Activated CD4-positive, alpha-beta T cell treated with anti-CD3 and anti-CD28 coated beads for 1 hour (primary cell): Measurements from ENCODE around the gene NACC2.

Experiments
- DNase-seq: peaks from one replicate; pipeline ENCODE4 v3.0.0-alpha.2; 2020

The NACC2 gene

DNA sequence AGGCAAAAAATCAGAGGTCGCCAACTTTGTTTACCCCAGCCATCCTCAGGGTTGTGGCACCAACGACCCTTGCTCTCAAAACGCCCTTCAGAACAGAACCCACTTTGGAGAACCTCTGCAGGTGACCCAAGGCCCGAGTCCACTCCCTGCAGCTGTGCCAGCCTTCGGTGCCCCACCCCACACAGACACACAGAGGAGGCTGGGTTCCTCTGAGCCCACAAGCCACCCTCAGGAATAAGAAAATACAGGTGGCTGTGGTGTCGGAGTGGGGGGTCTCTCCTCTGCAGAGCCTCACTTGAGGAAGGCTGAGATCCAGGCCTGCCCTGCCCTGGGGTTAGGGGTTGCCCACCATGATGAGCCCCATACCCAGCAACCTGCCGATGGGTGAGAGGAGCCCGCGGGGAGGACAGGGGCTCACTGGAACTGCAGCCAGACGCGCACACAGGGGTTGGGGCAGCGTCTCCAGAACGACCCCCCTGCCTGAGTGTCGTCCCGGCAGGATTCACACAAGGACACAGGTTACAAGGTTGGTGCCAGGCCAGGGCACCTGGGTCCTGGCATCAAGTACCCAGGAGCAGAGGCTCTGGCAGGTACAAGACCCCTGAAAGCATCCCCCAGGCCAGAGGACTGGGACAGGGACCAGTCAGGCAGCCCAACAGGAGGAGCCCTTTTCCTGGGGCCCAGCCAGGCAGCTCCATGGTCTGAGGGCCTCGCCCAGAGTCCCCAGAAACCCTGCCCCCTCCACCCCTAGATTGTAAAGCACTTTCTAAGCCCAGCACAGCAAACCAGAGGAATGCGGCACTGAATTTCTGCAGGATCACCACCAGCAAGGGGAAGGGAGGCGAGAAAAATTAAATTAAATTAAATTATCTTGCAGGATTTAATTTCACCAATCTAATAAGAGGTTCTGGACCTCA is 40.0 kb downstream of the NACC2 start:
- DNase-seq = no peak

GRCh38 chr9:136054146-136054545 is 40.9 kb downstream of the NACC2 start:
- DNase-seq = no peak

DNA sequence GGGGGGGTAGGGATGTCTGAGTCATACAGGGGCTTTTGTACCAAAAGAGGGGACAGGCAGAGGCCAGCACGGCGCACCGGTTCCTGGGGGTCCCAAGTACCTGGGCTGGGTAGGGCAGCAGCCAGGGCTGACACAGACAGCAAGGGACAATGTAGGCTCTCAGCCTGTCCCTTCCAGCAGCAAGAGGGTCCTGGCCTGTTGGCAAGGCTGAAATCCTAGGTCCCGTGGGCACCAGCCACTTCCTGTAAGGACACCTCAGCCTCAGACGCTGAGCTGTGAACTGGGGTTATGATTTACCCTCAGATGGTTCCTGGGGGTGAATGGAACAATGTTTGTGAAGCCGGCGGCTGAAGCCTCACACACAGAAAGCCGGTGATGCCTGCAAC is 41.3 kb downstream of the NACC2 start:
- no peak for DNase-seq

GRCh38 chr9:136052991-136053756 is 41.9 kb downstream of the NACC2 start:
- no peak for DNase-seq

DNA sequence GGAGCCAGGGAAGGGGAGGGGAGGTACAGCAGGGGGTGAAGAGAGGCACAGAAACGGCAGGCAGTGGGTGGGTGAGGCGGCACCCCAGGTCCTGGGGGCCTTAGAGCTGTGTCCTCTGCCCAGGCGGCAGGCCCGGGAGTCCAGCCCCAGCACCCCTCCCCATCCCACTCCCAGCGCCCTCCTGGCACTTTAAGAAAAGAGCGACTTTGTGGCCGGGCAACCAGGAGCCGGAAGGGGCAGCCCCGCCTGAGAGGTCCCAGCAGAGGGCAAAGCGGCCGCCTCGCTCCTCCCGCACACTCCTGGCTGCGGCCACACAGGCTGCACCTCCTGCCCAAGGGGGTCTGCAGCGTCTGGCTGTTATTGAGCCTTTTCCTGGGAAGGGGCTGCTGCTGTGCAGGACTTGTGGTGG is 42.6 kb downstream of the NACC2 start:
- no peak for DNase-seq

DNA sequence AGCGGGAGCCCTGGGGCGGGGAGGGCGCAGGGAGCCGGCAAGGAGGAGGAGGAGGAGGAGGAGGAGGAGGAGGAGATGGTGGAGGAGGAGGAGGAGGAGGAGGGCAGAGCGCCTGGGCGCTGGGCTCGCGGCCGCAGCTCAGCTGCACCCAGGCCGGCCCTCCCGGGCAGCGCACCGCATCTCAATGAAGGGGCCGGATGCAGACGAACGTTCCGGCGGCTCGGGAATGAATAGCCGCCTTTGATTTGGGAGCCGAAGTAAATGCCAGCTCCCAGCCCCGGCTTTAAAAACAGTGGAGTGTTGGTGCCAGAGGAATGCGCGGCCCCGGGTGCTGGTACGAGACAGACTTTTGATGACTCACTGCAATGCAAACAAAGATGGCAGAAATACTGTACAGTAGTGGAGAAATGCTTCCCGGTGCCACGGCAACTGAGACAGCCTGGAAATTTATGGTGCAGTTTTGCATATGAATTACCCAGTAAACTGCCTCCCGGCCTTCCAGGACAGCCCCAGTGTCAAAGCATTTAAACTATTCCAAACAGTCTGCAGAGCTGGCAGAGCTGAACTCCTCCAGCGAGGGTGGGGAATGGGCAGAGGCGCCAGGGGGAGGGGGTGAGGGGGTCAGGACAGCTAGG is 43.1 kb downstream of the NACC2 start:
- no peak for DNase-seq

DNA sequence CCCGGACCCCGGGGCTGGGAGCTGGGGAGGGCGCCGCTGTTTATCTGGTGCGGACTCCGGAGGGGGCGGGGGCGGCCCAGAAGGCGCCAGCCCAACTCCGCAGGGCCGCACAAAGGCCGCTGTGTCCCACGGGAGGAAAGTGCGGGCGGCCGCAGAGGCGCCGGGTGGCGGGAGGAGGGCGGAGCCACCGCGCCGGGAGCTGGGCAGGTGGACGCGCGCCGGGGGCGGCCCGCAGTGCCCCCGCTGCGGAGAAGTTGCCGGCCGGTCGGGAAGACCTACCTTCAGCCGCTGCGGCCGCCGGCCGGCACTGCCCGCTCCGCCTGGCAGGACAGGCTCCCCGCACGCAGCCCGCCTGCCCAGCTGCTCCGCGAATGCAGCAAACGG is 43.6 kb downstream of the NACC2 start:
- DNase-seq = no peak

- no peak for DNase-seq
These were observed 44.2 kb downstream of the NACC2 start for GRCh38 chr9:136050701-136051452.

DNA sequence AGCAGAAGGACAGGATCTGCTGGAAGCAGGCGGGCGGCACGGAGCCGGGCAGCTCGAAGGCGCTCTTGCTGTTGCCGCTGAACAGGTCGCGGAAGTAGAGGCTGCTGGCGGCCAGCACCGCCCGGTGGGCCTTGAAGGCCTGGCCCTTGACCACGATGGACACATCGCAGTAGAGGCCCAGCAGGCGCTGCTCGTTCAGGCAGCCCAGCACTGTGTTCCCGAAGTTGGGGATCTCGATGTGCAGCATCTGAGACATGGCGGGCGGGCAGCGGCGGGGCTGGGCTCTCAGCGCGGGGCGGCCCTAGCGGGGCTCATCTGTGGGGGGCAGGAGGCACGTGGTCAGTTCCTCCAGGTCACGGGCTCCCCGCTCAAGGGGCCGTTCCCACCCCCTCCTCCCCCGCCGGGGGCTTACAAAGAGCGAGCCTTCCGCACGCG is 44.8 kb downstream of the NACC2 start:
- DNase-seq = no peak

- no peak for DNase-seq
These were observed 45.4 kb downstream of the NACC2 start for GRCh38 chr9:136049491-136050265.

- no peak for DNase-seq
These were observed 46.3 kb downstream of the NACC2 start for GRCh38 chr9:136048560-136049411.

DNA sequence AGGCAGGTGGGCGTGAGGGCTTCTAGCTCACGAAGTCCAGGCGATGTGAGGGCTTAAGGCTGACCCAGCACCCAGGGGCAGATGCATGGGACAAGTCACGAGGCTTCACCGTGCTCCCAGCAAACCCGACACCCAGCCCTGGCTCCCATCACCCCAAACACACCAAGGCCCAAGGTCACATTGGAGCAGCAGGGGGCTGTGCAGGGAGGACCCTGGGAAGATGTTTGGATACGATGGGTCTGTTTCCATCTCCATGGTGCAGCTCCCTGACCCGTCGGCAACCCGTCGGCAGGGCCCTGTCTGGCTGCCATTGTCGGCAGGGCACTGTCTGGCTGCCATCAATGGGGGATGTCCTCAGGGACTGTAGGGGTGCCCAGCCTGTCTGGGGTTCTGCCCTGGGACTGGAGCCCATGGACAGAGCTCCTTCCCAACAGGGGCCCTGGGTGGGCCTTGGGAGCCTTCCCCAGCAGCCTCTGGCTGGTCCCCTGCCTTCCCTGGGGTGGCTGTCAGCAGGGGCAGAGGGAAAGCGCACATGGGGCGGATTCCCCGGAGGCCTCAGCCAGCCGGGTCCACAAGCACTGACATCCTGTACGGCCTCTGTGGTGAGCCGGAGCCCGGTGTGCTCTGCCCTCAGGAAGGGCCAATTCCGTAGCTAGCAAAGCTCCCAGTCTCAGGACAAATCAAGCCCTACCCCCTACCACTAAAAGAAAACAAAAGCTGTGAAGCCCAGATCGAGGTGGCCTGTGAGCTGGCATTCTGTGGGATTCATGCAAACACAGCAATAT is 47.1 kb downstream of the NACC2 start:
- no peak for DNase-seq

DNA sequence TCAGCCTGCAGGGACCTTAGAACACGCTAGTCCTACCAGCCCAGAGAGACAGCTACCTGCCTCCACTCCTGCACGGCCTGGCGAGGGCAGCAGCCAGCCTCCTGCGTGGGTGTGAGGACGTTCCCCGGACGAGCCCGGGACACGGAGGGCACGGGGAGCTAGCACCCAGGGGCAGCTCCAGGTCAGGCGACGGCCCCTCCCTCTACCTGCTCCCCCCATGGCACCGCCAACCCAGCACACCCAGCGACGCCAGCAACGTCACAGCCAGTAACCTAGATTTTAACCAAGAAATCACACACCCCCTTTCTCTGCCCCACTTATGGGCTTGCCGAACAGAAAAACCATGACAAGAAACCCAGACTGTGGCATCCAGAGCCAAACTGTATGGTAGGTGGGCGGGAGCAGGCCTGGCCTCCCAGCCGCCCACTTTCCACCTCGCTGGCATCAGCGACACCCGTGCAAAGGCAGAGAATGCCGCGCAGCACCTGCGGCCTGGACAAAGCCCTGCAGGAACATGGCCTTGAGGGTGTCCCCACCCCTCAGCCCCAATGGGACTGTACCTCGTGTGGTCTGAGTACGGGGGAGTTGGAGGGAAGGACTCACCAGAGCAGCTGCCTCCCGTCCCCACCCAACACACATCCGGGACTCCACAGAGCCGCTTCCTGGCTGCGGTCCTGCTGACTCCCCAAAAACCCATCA is 47.9 kb downstream of the NACC2 start:
- DNase-seq = no peak

DNA sequence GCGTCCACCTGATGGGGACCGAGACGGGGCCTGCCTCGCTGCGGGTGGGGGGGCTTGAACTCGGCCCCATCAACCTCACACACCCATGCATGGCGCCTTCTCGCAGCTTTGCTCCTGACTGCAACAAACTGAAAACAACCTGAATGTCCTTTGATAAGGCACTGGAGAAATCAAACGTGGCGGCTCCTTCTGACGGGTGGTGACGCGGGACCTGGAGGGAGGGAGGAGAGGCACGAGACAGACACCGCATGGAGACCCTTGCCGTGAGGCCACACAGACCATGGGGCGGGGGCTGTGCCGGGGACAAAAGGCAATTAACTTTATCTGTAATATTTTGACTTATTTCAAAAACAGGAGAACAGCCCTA is 48.6 kb downstream of the NACC2 start:
- no peak for DNase-seq

DNA sequence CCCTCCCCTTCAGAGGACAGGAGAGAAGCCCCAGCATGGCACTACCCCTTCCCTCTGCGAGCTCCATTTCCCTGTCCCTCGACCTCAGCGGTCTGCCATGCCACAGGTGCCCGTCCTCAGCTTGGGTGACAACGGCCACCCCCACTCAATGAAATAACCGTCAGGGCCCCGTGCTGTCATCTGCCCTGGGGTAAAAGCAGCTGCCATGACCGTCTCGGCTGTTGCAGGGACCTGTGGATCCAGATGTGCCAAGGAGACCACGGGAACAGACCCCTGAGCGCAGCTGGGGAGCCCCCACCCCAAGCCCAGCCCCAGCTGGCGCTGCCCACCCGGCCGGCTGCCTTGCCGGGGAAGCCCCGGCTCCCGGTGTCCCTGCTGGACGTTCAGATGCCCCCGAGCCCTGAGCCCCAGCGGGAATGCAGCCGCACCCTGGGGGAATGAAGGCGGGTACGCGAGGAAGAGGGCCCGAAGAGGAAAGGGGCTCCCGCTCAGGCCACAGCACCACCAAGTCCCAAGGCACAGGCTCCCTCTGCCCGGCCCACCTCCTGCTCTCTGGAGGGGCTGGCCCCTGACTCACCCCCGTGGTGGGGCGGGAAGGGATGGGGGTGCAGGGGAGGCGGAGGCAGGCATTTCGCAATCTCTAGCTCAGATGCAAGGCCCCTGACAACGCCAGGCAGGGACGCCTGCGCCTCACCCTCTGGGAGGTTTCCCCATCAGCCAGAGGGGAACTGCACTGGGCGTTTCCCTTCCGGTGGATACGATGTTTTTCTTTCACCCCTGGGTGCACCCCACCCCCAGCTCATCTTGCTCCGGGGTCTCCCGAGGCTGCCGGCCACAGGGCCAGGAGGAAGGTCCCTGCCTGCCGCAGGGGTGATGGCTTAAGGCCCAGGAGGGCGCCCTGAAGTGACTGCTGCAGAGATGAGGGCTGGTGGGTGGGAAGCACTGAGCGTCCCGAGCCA is 49.2 kb downstream of the NACC2 start:
- DNase-seq = no peak

GRCh38 chr9:136044971-136045594 is 50.0 kb downstream of the NACC2 start:
- no peak for DNase-seq

- DNase-seq = no peak
These were observed 50.7 kb downstream of the NACC2 start for GRCh38 chr9:136044207-136044970.
